ENCODE measurements around the gene SLC29A4.

- TF ChIP-seq NFIC (IDR thresholded peaks at IDR 0.05), result no peak
- no peak for TF ChIP-seq ZBTB7A (IDR thresholded peaks at IDR 0.05; ENCODE audit: low read depth)
- no peak for TF ChIP-seq EGR1 (IDR thresholded peaks at IDR 0.05)
- no peak for TF ChIP-seq REST (IDR thresholded peaks at IDR 0.05; ENCODE audit: low read depth)
- TF ChIP-seq USF1 (IDR thresholded peaks at IDR 0.05), result no peak
- TF ChIP-seq TAF1 (IDR thresholded peaks at IDR 0.05; ENCODE audit: low read depth), result no peak
- TF ChIP-seq CREB1 (IDR thresholded peaks at IDR 0.05; ENCODE audit: low read depth), result no peak
- no peak for TF ChIP-seq EP300 (IDR thresholded peaks at IDR 0.05; ENCODE audit: borderline replicate concordance)
- TF ChIP-seq RAD21 (IDR thresholded peaks at IDR 0.05; ENCODE audit: low read depth), result no peak
- no peak for TF ChIP-seq YY1 (IDR thresholded peaks at IDR 0.05; ENCODE audit: low read depth)
- no peak for TF ChIP-seq FOXM1 (IDR thresholded peaks at IDR 0.05; ENCODE audit: borderline replicate concordance, low read depth)
- TF ChIP-seq TCF12 (IDR thresholded peaks at IDR 0.05; ENCODE audit: low read depth), result no peak
Observed at GRCh38 chr7:5351507-5352265, 68.9 kb downstream of the SLC29A4 start.

Data from Ishikawa (cell line).